KMS-11 (cell line): ENCODE data around the gene RASL10A.

ENCODE experiments used
- H2AFZ ChIP-seq: fragments of 200-600 bp; sonication (generic); 2 replicates; pipeline ENCODE4 v1.6.1; 2016; ENCODE audit warnings: antibody characterized with exemption, mixed run types, low read depth
- H3K27ac ChIP-seq: fragments of 200-600 bp; sonication (generic); 2 replicates; pipeline ENCODE4 v1.6.1; 2016; ENCODE audit warnings: mild to moderate bottlenecking, mixed run types
- H3K27me3 ChIP-seq: fragments of 200-600 bp; sonication (generic); 2 replicates; pipeline ENCODE4 v1.6.1; 2017; ENCODE audit warnings: mild to moderate bottlenecking, low read depth, mixed run types, moderate library complexity; ENCODE audit not compliant: insufficient read depth
- H3K36me3 ChIP-seq: fragments of 200-600 bp; sonication (generic); 2 replicates; pipeline ENCODE4 v1.6.1; 2017; ENCODE audit warnings: mild to moderate bottlenecking, mixed run types; ENCODE audit not compliant: insufficient read depth
- H3K4me1 ChIP-seq: fragments of 200-600 bp; sonication (generic); 2 replicates; pipeline ENCODE4 v1.6.1; 2016; ENCODE audit warnings: mild to moderate bottlenecking, low read depth, mixed run types; ENCODE audit not compliant: poor library complexity, severe bottlenecking
- H3K4me2 ChIP-seq: fragments of 200-600 bp; sonication (generic); 2 replicates; pipeline ENCODE4 v1.7.0; 2016; ENCODE audit warnings: mild to moderate bottlenecking, mixed run types
- H3K4me3 ChIP-seq: fragments of 200-600 bp; sonication (generic); IDR thresholded peaks from 2 replicates; pipeline ENCODE4 v1.6.1; 2017; ENCODE audit warnings: low read depth, low read length, mixed read lengths; ENCODE audit not compliant: insufficient read depth
- H3K79me2 ChIP-seq: fragments of 200-600 bp; sonication (generic); 2 replicates; pipeline ENCODE4 v1.6.1; 2016; ENCODE audit warnings: low read depth, mixed run types; ENCODE audit not compliant: insufficient read depth
- H3K9ac ChIP-seq: fragments of 200-600 bp; sonication (generic); 2 replicates; pipeline ENCODE4 v1.6.1; 2016; ENCODE audit warnings: mild to moderate bottlenecking, mixed run types
- H4K20me1 ChIP-seq: fragments of 200-600 bp; sonication (generic); 2 replicates; pipeline ENCODE4 v1.6.1; 2016; ENCODE audit warnings: mild to moderate bottlenecking, mixed run types; ENCODE audit not compliant: insufficient read depth
- TF ChIP-seq, protein P1 (sequence below): fragments of 200-600 bp; sonication (generic); conservative IDR thresholded peaks from 2 replicates; pipeline ENCODE4 v1.6.1; 2017; ENCODE audit warnings: low read depth, mild to moderate bottlenecking, antibody characterized with exemption, low read length, moderate library complexity, mixed read lengths

Gene RASL10A

DNA sequence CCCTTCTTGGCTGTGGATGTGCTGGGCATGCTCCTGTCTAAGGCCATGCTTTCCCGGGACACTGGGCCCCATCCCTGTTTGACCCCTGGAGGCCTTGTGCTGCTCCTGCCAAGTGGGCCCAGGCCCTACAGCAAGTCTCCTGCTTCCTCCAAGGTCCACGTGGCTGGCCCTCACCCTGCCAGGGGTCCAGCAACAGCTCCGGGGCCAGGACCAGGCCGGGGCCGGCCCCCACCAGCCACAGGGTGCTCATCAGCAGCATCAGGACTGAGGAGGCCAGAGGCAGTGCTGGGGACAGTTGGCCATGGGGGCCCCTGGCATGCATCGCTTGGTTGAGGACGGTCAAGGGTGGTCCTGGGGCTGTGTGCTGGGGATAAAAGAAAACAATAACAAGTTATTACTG is 50.2 kb downstream of the RASL10A start:
- Histone ChIP-seq H3K4me1 (peaks cover 24% of the 10 kb centered on the region), H3K9ac (no peak overlapping the region), H3K4me2 (no peak overlapping the region), H4K20me1 (peaks cover 6% of the 10 kb centered on the region), H3K4me3 (no peak overlapping the region), H3K27me3 (no peaks in the 10 kb centered on the region), H3K36me3 (peaks cover 4% of the 10 kb centered on the region; the same call in 1 of the 2 replicates), H3K79me2 (peaks cover 45% of the 10 kb centered on the region), H3K27ac (no peak overlapping the region), H2AFZ (no peak overlapping the region)
- TF ChIP-seq, protein P1, sequence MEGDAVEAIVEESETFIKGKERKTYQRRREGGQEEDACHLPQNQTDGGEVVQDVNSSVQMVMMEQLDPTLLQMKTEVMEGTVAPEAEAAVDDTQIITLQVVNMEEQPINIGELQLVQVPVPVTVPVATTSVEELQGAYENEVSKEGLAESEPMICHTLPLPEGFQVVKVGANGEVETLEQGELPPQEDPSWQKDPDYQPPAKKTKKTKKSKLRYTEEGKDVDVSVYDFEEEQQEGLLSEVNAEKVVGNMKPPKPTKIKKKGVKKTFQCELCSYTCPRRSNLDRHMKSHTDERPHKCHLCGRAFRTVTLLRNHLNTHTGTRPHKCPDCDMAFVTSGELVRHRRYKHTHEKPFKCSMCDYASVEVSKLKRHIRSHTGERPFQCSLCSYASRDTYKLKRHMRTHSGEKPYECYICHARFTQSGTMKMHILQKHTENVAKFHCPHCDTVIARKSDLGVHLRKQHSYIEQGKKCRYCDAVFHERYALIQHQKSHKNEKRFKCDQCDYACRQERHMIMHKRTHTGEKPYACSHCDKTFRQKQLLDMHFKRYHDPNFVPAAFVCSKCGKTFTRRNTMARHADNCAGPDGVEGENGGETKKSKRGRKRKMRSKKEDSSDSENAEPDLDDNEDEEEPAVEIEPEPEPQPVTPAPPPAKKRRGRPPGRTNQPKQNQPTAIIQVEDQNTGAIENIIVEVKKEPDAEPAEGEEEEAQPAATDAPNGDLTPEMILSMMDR, result no peak

DNA sequence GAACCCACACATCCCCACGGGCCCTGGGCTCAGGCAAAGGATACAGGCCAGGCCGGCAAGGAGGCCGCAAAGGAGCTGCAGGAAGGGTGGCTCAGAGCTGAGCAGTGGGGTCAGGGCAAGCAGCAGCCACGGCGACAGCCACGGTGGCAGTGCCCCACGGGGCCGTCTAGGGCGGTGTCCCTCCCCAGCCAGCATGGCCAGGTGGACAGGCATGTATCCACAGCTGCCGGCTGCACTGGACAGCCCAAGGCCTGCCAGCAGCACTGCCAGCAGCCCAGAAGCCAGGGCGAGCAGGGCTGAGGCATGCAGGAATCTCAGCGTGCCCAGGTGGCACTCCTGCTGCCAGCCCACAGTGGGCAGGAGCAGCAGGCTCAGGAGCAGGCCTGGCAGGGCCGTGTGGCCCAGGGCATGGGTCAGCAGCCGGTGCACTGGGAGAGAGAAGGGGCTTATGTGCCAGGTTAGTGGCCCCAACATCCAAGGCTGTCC is 51.7 kb downstream of the RASL10A start:
- H4K20me1 ChIP-seq, result no peaks in the 10 kb centered on the region; the same call in 1 of the 2 replicates
- peaks cover 17% of the 10 kb centered on the region for H3K4me1 ChIP-seq
- TF ChIP-seq, protein P1, result no peak

More for the DNA sequence above, 51.7 kb downstream of the RASL10A start:
- no peak overlapping the region for H2AFZ ChIP-seq
- H3K79me2 ChIP-seq, result peaks cover 30% of the 10 kb centered on the region
- H3K9ac ChIP-seq, result no peak overlapping the region
- no peak overlapping the region for H3K27ac ChIP-seq
- no peaks in the 10 kb centered on the region for H3K27me3 ChIP-seq
- no peak overlapping the region for H3K4me2 ChIP-seq
- no peaks in the 10 kb centered on the region; the same call in 1 of the 2 replicates for H3K36me3 ChIP-seq
- H3K4me3 ChIP-seq, result no peak overlapping the region
